ENCODE measurements around the gene PTPN1. TPM values are rescaled to one million over a fixed set of nuclear protein-coding genes. Genes with fewer than 3 reads are reported as not detected.

Gene PTPN1
- total and polyA plus RNA-seq, 10 of the 15 experiments (the other 5 are each of a cell fraction or from before 2014, with no cell fraction given), result 15.9 to 74.7 (median 43.9) TPM

- TF ChIP-seq EED (IDR thresholded peaks at IDR 0.05; ENCODE audit: low read depth) (peak; percentile 70), ZNF384 (IDR thresholded peaks at IDR 0.05; ENCODE audit: borderline replicate concordance, low read depth, low read length) (0 out of 2 replicates have a peak, but pooled peaks have one; percentile 22), MEF2A (IDR thresholded peaks at IDR 0.05; ENCODE audit: insufficient read depth, low read depth, low read length) (peak; percentile 38; the same call in 1 of the 2 replicates), TCF7 (IDR thresholded peaks at IDR 0.05; ENCODE audit: borderline replicate concordance) (no peak), HDGF (IDR thresholded peaks at IDR 0.05) (no peak), PBX3 (IDR thresholded peaks at IDR 0.05; ENCODE audit: insufficient replicate concordance, low read depth, low read length) (no peak), RAD51 (IDR thresholded peaks at IDR 0.05) (no peak), MXI1 (IDR thresholded peaks at IDR 0.05; ENCODE audit: low read depth, low read length) (peak; percentile 52; the same call in 1 of the 2 replicates), HDAC2 (IDR thresholded peaks at IDR 0.05) (no peak), RELB (IDR thresholded peaks at IDR 0.05; ENCODE audit: low read depth) (peak; percentile 95), SIX5 (IDR thresholded peaks at IDR 0.05; ENCODE audit: low read depth, low read length, severe bottlenecking) (no peak), KLF5 (IDR thresholded peaks at IDR 0.05; ENCODE audit: partially characterized antibody) (no peak), IKZF2 (IDR thresholded peaks at IDR 0.05) (peak; percentile 77 to 80; a peak in 3 of 4 replicates), CBX5 (IDR thresholded peaks at IDR 0.05; ENCODE audit: low read depth) (no peak), REST (IDR thresholded peaks at IDR 0.05; ENCODE audit: low read depth, low read length) (no peak), MTA2 (IDR thresholded peaks at IDR 0.05; ENCODE audit: low read depth) (peak; percentile 95), CREM (IDR thresholded peaks at IDR 0.05; ENCODE audit: low read depth) (0 out of 2 replicates have a peak, but pooled peaks have one; percentile 62), GABPA (IDR thresholded peaks at IDR 0.05; ENCODE audit: low read depth) (no peak), RELA (IDR thresholded peaks at IDR 0.05; ENCODE audit: borderline replicate concordance, partially characterized antibody) (no peak), PAX5 (IDR thresholded peaks at IDR 0.05; ENCODE audit: borderline replicate concordance, low read depth, low read length) (0 out of 2 replicates have a peak, but pooled peaks have one; percentile 46), ASH2L (IDR thresholded peaks at IDR 0.05; ENCODE audit: borderline replicate concordance, low read depth) (no peak), TCF12 (IDR thresholded peaks at IDR 0.05; ENCODE audit: low read depth, low read length) (no peak), MAX (IDR thresholded peaks at IDR 0.05; ENCODE audit: low read depth, low read length) (no peak)
These were observed 6.2 kb downstream of the PTPN1 start (continued) for GRCh38 chr20:50516180-50516934.

Measured in GM12878 (cell line).